ENCODE results near the gene TMEM131L.
A peak's percentile ranks its signal among the peaks of the same experiment; 100 is the strongest.
"Not testable (repeated sequence)": the region's sequence is repeated elsewhere in the genome, so short reads cannot be mapped to it uniquely, and the experiment has no call there.

The TMEM131L gene

DNA sequence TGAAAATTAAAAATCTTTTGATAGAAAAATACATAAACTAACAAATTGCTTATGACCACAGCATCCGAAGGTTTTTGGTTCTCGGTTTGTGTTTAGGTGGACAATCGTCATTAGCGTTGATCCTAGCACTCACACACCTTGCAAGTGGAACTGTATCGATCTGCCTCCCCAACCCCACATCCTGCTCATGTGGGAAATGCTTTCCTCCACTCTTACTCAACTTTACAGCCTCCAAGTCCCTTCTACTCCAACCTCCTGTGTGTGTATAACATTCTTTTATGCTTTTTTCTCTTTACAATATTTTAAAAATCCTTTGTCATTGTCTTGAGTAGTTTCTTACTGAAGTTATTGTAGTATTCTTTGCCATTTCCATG lies 15.6 kb upstream of the TMEM131L start:
- peak overlapping the region in 1 of 2 experiments; percentile 36 for H3K4me3 ChIP-seq (ENCODE audit: low read depth in 1 of 2, low read length in 1 of 2)
- TF ChIP-seq, protein P1, sequence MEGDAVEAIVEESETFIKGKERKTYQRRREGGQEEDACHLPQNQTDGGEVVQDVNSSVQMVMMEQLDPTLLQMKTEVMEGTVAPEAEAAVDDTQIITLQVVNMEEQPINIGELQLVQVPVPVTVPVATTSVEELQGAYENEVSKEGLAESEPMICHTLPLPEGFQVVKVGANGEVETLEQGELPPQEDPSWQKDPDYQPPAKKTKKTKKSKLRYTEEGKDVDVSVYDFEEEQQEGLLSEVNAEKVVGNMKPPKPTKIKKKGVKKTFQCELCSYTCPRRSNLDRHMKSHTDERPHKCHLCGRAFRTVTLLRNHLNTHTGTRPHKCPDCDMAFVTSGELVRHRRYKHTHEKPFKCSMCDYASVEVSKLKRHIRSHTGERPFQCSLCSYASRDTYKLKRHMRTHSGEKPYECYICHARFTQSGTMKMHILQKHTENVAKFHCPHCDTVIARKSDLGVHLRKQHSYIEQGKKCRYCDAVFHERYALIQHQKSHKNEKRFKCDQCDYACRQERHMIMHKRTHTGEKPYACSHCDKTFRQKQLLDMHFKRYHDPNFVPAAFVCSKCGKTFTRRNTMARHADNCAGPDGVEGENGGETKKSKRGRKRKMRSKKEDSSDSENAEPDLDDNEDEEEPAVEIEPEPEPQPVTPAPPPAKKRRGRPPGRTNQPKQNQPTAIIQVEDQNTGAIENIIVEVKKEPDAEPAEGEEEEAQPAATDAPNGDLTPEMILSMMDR (IDR thresholded peaks at IDR 0.05): no peak
- H3K27ac ChIP-seq: peak overlapping the region; percentile 84
- no peaks in the 10 kb centered on the region for H3K27me3 ChIP-seq
- H3K36me3 ChIP-seq: no peaks in the 10 kb centered on the region
- H3K9me3 ChIP-seq: no peaks in the 10 kb centered on the region
- H3K4me1 ChIP-seq (ENCODE audit: control insufficient read depth in 1 of 2, insufficient read depth in 1 of 2, low read depth in 1 of 2, low read length in 1 of 2): peaks cover 67 to 71% of the 10 kb centered on the region in 2 experiments

DNA sequence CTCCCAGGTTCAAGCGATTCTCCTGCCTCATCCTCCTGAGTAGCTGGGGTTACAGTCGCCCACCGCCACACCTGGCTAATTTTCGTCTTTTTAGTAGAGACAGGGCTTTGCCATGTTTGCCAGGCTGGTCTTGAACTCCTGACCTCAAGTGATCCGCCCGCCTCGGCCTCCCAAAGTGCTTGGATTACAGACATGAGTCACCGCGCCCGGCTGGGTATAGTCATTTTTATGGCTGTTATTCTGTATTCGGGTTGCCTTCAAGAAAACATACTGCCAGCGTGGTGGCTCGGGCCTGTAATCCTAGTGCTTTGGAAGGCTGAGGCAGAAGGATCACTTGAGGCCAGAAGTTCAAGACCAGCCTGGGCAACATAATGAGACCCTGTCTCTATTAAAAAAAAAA lies 15.0 kb upstream of the TMEM131L start:
- H3K27ac ChIP-seq: peak overlapping the region; percentile 84
- peaks cover 67 to 71% of the 10 kb centered on the region in 2 experiments for H3K4me1 ChIP-seq (ENCODE audit: control insufficient read depth in 1 of 2, insufficient read depth in 1 of 2, low read depth in 1 of 2, low read length in 1 of 2)
- H3K27me3 ChIP-seq; H3K36me3 ChIP-seq; H3K4me3 ChIP-seq (ENCODE audit: low read depth in 1 of 2, low read length in 1 of 2); H3K9me3 ChIP-seq: not testable (repeated sequence)

DNA sequence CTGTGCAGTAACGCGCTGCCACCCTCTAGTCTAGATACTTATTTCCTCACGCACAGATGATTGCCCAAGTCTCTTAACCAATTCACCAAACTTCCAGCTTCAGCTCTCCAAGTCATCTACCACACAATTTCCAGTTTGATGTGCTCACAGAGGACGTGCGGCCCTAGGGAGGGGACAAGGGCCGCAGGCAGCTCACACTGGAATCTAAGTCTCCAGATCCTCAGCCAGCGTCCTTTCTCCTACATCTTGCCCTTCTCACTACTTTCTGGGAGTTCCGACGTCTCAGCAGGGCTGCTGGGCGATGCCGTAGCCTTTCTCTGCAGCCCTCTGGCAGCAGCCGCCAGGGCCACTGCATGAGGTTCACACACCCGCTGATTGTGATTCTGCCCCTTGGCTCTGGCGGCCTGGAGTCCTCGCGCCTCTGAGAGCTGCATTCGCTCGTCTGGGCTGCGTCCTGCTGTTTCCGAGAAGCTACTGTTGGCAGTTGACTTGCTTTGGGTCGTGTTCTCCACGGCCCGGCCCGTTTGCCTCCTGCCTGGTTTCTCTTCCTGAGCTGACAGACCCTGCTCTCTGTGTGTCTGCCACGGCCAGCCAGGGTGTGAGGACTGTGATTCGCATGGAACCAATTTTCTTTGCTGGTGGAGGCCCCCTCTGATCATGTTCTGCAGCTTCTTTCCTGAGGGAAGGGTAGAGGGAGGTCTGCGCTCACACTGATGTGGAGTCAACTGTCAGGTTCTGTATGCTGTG lies 14.1 kb upstream of the TMEM131L start:
- TF ChIP-seq, protein P1 (IDR thresholded peaks at IDR 0.05): no peak
- H3K4me3 ChIP-seq (ENCODE audit: low read depth in 1 of 2, low read length in 1 of 2): peak overlapping the region in 1 of 2 experiments; percentile 22
- peaks cover 67 to 71% of the 10 kb centered on the region in 2 experiments for H3K4me1 ChIP-seq (ENCODE audit: control insufficient read depth in 1 of 2, insufficient read depth in 1 of 2, low read depth in 1 of 2, low read length in 1 of 2)
- no peaks in the 10 kb centered on the region for H3K27me3 ChIP-seq
- no peaks in the 10 kb centered on the region for H3K9me3 ChIP-seq
- H3K36me3 ChIP-seq: no peaks in the 10 kb centered on the region
- H3K27ac ChIP-seq: peak overlapping the region; percentile 84

DNA sequence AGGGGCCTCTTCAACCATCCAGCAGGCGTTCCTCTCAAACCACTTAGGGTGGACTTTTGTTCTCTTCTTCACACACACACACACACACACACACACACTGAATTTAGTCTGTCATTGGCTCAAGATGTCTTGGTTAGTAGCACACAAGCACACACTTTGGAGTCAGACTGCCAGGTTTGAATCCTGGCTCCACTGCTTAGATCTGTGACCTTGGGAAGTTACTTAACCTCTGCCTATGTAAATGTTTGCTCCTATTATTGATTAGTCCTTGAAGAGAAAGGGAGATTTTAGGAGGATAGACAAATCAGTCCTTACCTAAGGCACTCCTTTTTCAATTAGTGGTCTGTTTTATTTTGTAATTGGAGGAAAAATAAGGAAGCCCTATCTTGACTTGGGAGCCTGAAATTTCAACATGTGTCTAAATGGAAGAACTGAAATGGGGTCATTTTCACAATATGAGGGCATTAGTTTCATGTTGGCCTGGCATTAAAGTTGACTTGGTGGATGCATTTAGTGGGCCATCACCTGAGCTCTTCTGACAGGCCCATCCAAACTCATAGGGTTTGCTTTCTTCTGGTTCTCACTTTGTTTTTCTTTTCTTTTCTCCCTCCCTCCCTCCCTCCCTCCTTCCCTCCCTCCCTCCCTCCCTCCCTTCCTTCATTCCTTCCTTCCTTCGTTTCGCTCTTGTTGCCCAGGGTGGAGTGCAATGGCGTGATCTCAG lies 13.3 kb upstream of the TMEM131L start:
- H3K27me3 ChIP-seq: no peaks in the 10 kb centered on the region
- peak overlapping the region in 1 of 2 experiments; percentile 24 for H3K4me3 ChIP-seq (ENCODE audit: low read depth in 1 of 2, low read length in 1 of 2)
- H3K27ac ChIP-seq: peak overlapping the region; percentile 84
- no peaks in the 10 kb centered on the region for H3K9me3 ChIP-seq
- peaks cover 67 to 71% of the 10 kb centered on the region in 2 experiments for H3K4me1 ChIP-seq (ENCODE audit: control insufficient read depth in 1 of 2, insufficient read depth in 1 of 2, low read depth in 1 of 2, low read length in 1 of 2)
- no peaks in the 10 kb centered on the region for H3K36me3 ChIP-seq
- TF ChIP-seq, protein P1 (IDR thresholded peaks at IDR 0.05): no peak

DNA sequence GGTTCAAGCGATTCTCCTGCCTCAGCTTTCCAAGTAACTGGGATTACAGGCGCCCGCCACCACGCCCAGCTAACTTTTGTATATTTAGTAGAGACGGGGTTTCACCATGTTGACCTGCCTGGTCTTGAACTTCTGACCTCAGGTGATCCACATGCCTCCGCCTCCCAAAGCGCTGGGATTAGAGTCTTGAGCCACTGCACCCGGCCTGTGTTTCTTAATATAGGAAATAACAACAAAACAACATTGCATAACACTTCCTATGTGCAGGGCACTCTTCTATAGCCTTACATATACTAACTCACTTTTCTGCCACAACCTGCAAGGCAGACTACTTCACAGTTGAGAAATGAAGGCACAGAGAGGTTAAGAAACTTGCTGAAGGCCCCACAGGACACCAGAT lies 12.8 kb upstream of the TMEM131L start:
- Histone ChIP-seq H3K4me1 (ENCODE audit: control insufficient read depth in 1 of 2, insufficient read depth in 1 of 2, low read depth in 1 of 2, low read length in 1 of 2) (peaks cover 68 to 69% of the 10 kb centered on the region in 2 experiments), H3K27me3 (no peaks in the 10 kb centered on the region), H3K27ac (peak overlapping the region; percentile 84), H3K9me3 (no peaks in the 10 kb centered on the region), H3K4me3 (ENCODE audit: low read depth in 1 of 2, low read length in 1 of 2) (peak overlapping the region; percentile 13 to 24), H3K36me3 (no peaks in the 10 kb centered on the region)
- TF ChIP-seq, protein P1 (IDR thresholded peaks at IDR 0.05): no peak

DNA sequence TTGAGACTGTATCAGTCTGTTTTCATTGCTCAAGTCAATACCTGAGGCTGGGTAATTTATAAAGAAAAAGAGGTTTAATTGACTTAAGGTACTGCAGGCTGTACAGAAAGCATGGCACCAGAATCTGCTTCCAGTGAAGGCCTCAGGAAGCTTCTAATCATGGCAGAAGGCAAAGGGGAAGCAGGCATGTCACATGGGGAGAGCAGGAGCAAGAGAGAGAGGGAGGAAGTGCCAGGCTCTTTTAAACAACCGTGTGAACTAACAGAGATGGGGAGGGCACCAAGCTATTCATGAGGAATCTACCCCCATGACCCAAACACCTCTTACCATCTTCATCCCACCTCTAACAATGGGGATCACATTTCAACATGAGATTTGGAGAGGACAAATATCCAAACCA lies 7.2 kb upstream of the TMEM131L start:
- H3K36me3 ChIP-seq: no peaks in the 10 kb centered on the region
- peak overlapping the region; percentile 41 for H3K27ac ChIP-seq
- no peaks in the 10 kb centered on the region for H3K9me3 ChIP-seq
- TF ChIP-seq, protein P1 (IDR thresholded peaks at IDR 0.05): no peak
- peaks cover 25 to 29% of the 10 kb centered on the region in 2 experiments for H3K4me1 ChIP-seq (ENCODE audit: control insufficient read depth in 1 of 2, insufficient read depth in 1 of 2, low read depth in 1 of 2, low read length in 1 of 2)
- no peak overlapping the region for H3K4me3 ChIP-seq (ENCODE audit: low read depth in 1 of 2, low read length in 1 of 2)
- H3K27me3 ChIP-seq: no peaks in the 10 kb centered on the region

DNA sequence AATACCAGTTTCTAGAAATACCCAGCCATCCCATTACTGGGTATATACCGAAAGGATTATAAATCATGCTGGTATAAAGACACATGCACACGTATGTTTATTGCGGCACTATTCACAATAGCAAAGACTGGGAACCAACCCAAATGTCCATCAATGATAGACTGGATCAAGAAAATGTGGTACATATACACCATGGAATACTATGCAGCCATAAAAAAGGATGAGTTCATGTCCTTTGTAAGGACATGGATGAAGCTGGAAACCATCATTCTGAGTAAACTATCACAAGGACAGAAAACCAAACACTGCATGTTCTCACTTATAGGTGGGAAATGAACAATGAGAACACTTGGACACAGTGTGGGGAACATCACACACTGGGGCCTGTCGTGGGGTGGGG lies 4.6 kb upstream of the TMEM131L start:
- not testable (repeated sequence) for H3K4me3 ChIP-seq (ENCODE audit: low read depth in 1 of 2, low read length in 1 of 2); H3K27ac ChIP-seq; H3K27me3 ChIP-seq; H3K9me3 ChIP-seq; H3K36me3 ChIP-seq
- H3K4me1 ChIP-seq (ENCODE audit: control insufficient read depth in 1 of 2, insufficient read depth in 1 of 2, low read depth in 1 of 2, low read length in 1 of 2): peaks cover 27 to 36% of the 10 kb centered on the region in 2 experiments
